ENCODE measurements around the gene BAD.

- TF ChIP-seq, protein P1, sequence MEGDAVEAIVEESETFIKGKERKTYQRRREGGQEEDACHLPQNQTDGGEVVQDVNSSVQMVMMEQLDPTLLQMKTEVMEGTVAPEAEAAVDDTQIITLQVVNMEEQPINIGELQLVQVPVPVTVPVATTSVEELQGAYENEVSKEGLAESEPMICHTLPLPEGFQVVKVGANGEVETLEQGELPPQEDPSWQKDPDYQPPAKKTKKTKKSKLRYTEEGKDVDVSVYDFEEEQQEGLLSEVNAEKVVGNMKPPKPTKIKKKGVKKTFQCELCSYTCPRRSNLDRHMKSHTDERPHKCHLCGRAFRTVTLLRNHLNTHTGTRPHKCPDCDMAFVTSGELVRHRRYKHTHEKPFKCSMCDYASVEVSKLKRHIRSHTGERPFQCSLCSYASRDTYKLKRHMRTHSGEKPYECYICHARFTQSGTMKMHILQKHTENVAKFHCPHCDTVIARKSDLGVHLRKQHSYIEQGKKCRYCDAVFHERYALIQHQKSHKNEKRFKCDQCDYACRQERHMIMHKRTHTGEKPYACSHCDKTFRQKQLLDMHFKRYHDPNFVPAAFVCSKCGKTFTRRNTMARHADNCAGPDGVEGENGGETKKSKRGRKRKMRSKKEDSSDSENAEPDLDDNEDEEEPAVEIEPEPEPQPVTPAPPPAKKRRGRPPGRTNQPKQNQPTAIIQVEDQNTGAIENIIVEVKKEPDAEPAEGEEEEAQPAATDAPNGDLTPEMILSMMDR (IDR thresholded peaks at IDR 0.05), result no peak
- TF ChIP-seq, protein P2, sequence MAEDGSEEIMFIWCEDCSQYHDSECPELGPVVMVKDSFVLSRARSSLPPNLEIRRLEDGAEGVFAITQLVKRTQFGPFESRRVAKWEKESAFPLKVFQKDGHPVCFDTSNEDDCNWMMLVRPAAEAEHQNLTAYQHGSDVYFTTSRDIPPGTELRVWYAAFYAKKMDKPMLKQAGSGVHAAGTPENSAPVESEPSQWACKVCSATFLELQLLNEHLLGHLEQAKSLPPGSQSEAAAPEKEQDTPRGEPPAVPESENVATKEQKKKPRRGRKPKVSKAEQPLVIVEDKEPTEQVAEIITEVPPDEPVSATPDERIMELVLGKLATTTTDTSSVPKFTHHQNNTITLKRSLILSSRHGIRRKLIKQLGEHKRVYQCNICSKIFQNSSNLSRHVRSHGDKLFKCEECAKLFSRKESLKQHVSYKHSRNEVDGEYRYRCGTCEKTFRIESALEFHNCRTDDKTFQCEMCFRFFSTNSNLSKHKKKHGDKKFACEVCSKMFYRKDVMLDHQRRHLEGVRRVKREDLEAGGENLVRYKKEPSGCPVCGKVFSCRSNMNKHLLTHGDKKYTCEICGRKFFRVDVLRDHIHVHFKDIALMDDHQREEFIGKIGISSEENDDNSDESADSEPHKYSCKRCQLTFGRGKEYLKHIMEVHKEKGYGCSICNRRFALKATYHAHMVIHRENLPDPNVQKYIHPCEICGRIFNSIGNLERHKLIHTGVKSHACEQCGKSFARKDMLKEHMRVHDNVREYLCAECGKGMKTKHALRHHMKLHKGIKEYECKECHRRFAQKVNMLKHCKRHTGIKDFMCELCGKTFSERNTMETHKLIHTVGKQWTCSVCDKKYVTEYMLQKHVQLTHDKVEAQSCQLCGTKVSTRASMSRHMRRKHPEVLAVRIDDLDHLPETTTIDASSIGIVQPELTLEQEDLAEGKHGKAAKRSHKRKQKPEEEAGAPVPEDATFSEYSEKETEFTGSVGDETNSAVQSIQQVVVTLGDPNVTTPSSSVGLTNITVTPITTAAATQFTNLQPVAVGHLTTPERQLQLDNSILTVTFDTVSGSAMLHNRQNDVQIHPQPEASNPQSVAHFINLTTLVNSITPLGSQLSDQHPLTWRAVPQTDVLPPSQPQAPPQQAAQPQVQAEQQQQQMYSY (CRISPR knock-in tag; IDR thresholded peaks at IDR 0.05), result no peak
- TF ChIP-seq E2F4 (CRISPR knock-in tag; IDR thresholded peaks at IDR 0.05; ENCODE audit: borderline replicate concordance, low read depth) (no peak), E2F5 (CRISPR knock-in tag; IDR thresholded peaks at IDR 0.05) (no peak), NFYB (CRISPR knock-in tag; conservative IDR thresholded peaks at IDR 0.05; ENCODE audit: low read depth) (no peak), AR (CRISPR knock-in tag; IDR thresholded peaks at IDR 0.05) (no peak), SP1 (CRISPR knock-in tag; conservative IDR thresholded peaks at IDR 0.05) (no peak), ESRRA (CRISPR knock-in tag; IDR thresholded peaks at IDR 0.05; ENCODE audit: borderline replicate concordance) (no peak), SMAD4 (CRISPR knock-in tag; IDR thresholded peaks at IDR 0.05) (no peak), HMGXB4 (CRISPR knock-in tag; IDR thresholded peaks at IDR 0.05) (no peak), ELF4 (CRISPR knock-in tag; IDR thresholded peaks at IDR 0.05; ENCODE audit: low read depth) (no peak), CBFB (CRISPR knock-in tag; IDR thresholded peaks at IDR 0.05; ENCODE audit: low read depth) (no peak), JUN (CRISPR knock-in tag; IDR thresholded peaks at IDR 0.05) (no peak), PRRX2 (CRISPR knock-in tag; IDR thresholded peaks at IDR 0.05) (no peak)
Observed at GRCh38 chr11:64296236-64296635, 11.8 kb upstream of the BAD start.
